ENCODE data around the gene AFAP1L1. TPM values are rescaled to one million over a fixed set of nuclear protein-coding genes. Genes with fewer than 3 reads are reported as not detected.
"Not testable (repeated sequence)": the region's sequence is repeated elsewhere in the genome, so short reads cannot be mapped to it uniquely, and the experiment has no call there.

Gene AFAP1L1
- total RNA-seq, 1 donor from 2014 or later, result 0.36 TPM

GRCh38 chr5:149389552-149390495 lies 118.2 kb downstream of the AFAP1L1 start:
- Mint-ChIP-seq H3K9me3 (peaks cover 2% of the 10 kb centered on the region), H3K27me3 (ENCODE audit: insufficient read depth, low read depth) (peaks cover 2% of the 10 kb centered on the region), H3K36me3 (no peaks in the 10 kb centered on the region), H3K4me3 (no peak overlapping the region), H3K4me1 (peaks cover 8% of the 10 kb centered on the region), H3K27ac (no peak overlapping the region)
- H4K20me1 ChIP-seq (ENCODE audit: low read depth), result no peaks in the 10 kb centered on the region
- H3K4me3 ChIP-seq, result no peak overlapping the region
- H3K36me3 ChIP-seq, result no peaks in the 10 kb centered on the region
- no peaks in the 10 kb centered on the region for H3K79me2 ChIP-seq (ENCODE audit: low read depth)
- TF ChIP-seq, protein P1, sequence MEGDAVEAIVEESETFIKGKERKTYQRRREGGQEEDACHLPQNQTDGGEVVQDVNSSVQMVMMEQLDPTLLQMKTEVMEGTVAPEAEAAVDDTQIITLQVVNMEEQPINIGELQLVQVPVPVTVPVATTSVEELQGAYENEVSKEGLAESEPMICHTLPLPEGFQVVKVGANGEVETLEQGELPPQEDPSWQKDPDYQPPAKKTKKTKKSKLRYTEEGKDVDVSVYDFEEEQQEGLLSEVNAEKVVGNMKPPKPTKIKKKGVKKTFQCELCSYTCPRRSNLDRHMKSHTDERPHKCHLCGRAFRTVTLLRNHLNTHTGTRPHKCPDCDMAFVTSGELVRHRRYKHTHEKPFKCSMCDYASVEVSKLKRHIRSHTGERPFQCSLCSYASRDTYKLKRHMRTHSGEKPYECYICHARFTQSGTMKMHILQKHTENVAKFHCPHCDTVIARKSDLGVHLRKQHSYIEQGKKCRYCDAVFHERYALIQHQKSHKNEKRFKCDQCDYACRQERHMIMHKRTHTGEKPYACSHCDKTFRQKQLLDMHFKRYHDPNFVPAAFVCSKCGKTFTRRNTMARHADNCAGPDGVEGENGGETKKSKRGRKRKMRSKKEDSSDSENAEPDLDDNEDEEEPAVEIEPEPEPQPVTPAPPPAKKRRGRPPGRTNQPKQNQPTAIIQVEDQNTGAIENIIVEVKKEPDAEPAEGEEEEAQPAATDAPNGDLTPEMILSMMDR (IDR thresholded peaks at IDR 0.05), result no peak
- TF ChIP-seq EZH2 (IDR thresholded peaks at IDR 0.05), result no peak
- no peak for TF ChIP-seq EZH2phosphoT487 (IDR thresholded peaks at IDR 0.05)
- H3K27ac ChIP-seq, result no peak overlapping the region
- no peaks in the 10 kb centered on the region for H3K4me1 ChIP-seq
- no peak overlapping the region for H3K4me2 ChIP-seq
- DNase-seq (ENCODE audit: low spot score), result no peak
- no peaks in the 10 kb centered on the region for H3F3A ChIP-seq (ENCODE audit: low read depth)
- no peaks in the 10 kb centered on the region for H3K9me3 ChIP-seq (ENCODE audit: low read depth)
- H3K27me3 ChIP-seq, result no peaks in the 10 kb centered on the region
- no peak overlapping the region for H3K9ac ChIP-seq
- H2AFZ ChIP-seq (replicated peaks), result no peak overlapping the region

DNA sequence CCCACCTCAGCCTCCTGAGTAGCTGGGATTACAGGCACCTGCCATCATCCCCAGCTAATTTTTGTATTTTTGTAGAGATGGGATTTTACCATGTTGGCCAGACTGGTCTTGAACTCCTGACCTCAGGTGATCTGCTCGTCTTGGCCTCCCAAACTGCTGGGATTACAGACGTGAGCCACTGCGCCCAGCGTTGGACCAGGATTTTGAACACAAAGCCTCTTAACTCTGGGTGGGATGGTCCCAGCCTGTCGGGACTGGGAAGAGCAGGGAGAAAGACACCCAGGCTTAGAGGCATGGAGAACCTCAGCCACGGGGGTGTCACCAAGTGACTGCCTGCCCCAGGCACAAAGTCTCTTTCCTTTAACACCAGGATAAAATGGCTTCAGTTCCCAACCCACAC lies 119.4 kb downstream of the AFAP1L1 start:
- H3K4me2 ChIP-seq, result not testable (repeated sequence)

More for the DNA sequence above, 119.4 kb downstream of the AFAP1L1 start:
- not testable (repeated sequence) for H3K9ac ChIP-seq; H3K27me3 Mint-ChIP-seq (ENCODE audit: insufficient read depth, low read depth); H3K4me1 Mint-ChIP-seq; H3K4me1 ChIP-seq; H3K9me3 ChIP-seq (ENCODE audit: low read depth); H3K79me2 ChIP-seq (ENCODE audit: low read depth); H3K27me3 ChIP-seq; H3K36me3 ChIP-seq; H3F3A ChIP-seq (ENCODE audit: low read depth); H3K36me3 Mint-ChIP-seq; H3K27ac ChIP-seq; DNase-seq (ENCODE audit: low spot score); H3K4me3 ChIP-seq; H3K27ac Mint-ChIP-seq; H3K9me3 Mint-ChIP-seq; H3K4me3 Mint-ChIP-seq; H4K20me1 ChIP-seq (ENCODE audit: low read depth); H2AFZ ChIP-seq (replicated peaks)

Other genes starting within 250 kb of the AFAP1L1 start
- 0.12 and 0.69 TPM in 2 replicates for gene SH3TC2, start 208.8 kb upstream of the AFAP1L1 start, total RNA-seq (ENCODE audit: low replicate concordance)
- not detected in 2 replicates for gene ABLIM3, start 130.4 kb upstream of the AFAP1L1 start, total RNA-seq (ENCODE audit: low replicate concordance)
- gene GRPEL2, start 73.6 kb downstream of the AFAP1L1 start, total RNA-seq (ENCODE audit: low replicate concordance), result 27.0 and 42.5 TPM in 2 replicates
- 16.4 and 28.3 TPM in 2 replicates for gene PCYOX1L, start 86.2 kb downstream of the AFAP1L1 start, total RNA-seq (ENCODE audit: low replicate concordance)
- not detected in 2 replicates for gene IL17B, start 107.4 kb downstream of the AFAP1L1 start, total RNA-seq (ENCODE audit: low replicate concordance)

All from neural progenitor cell (in vitro differentiated cells).